Measurements from ENCODE around the gene PRIMA1.

PRIMA1 gene

DNA sequence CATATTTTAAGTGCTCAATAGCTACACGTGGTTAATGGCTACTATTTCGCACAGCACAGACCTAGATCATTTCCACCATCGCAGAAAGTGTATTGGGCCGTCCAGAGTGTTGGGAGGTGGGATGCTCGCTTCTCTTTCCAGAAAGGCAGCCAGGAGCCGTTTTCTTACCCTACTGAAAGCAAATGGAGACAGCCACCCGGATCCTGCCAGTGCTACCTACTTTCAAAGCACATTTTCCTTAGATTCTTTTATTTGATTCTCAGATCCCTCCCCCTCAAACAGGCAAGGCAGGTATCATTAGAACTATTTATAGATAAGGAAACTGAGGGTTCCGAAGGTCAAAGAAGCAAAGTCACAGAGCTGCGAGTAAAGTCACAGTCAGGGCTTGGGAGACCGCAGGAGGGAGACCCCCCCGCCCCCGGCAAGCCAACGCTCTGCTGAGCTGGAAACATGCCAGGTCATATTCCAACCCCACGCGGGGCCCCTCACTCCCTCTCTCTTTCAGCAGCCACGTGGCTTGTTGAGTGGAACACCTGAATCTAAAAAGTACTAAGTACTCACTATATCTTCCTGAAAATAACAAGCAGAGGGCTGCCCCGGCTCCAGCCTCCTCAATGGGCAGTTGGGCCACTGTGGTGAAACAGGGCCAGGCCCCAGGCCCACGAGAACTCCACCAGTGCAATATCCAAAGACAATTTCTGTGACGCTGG lies 36.2 kb downstream of the PRIMA1 start:
- no peak for DNase-seq

DNA sequence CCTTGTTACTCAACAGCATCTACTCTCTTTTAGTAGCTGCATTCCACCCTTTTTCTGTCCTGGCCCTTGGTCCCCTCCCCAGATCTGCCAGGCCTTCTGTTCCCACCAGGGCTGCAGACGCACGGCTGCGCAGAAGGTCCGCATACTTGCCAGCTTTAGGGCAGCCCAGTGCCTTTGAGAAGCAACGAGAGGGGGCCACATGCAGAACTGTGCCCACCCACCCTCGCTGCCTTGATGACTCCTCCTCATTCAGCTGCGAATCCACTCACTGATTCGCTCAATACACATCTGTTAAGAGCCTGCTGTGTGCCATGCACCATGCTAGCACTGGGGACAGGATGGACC lies 39.2 kb downstream of the PRIMA1 start:
- no peak for DNase-seq

DNA sequence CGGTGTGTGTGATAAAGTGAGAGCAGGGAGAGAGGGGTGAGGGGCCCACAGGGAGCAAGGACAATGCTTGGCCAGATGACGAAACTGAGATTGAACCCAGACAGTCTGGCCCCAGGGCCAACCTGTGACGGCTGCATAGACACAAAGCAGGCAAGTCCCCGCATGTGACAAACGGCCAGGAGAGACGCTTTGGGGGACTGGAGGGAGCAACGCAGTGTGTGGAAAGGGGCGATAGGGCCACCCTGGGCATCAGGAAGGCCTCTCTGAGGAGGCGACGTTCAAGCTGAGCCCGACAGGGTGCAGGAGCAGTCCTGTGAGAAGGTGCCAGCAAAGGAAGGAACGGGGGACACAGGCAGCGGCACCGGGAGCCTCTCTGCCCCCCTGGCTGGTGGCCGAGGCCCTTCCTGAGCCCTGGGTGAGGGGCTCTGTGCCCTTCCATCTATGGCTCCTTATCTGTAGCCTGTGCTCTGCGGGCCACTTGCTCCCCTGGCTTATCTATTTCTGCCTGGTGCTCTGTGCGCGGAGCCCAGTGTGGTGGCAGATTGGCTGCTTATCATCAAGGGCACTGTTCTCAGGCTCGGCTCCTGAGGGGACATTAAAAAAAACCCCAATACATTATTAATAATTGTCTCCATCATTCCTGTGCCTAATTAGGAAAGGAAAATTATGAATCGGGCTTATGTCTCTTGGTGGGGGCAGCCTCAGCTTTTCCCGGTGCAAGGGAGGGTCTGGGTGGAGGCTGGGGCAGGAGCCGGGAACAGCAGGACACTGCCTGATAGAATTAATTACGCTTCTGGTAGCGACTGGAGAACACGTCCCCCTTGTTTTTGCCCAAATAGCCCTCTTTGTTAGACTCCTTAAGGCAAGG lies 39.8 kb downstream of the PRIMA1 start:
- DNase-seq: no peak

DNA sequence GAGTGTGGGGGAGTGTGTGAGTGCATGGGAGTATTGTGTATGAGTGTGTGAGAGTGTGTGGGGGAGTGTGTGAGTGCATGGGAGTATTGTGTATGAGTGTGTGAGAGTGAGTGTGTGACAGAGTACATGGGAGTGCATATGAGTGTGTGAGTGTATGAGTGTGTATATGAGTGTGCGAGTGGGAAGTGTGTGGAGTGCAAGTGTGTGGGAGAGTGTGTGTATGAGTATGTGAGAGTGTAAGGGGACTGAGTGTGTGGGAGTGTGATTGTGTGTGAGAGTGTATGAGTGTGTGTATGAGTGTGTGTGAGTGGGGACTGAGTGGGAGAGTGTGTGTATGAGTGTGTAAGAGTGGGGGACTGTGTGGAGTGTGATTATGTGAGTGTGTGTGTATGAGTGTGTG lies 40.7 kb downstream of the PRIMA1 start:
- no peak for DNase-seq

DNA sequence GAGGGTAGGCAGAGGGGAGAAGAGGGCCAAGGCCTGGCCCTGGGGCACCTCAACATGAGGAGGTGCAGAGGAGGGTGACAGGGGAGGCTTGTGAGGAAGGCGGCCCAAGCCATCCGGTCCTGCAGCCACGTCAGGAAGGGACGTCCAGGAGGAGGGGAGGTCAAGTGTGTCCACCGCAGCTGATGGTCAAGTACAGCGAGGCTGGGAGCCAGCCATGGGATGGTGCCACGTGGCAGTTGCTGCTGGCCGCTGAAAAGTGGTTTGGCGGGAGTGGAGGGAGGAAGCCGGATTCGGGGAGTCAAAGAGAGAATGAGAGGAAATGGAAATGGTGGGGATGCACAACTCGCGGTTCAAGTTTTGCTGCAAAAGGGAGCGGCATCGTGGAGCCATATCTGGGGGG lies 41.2 kb downstream of the PRIMA1 start:
- DNase-seq: no peak

DNA sequence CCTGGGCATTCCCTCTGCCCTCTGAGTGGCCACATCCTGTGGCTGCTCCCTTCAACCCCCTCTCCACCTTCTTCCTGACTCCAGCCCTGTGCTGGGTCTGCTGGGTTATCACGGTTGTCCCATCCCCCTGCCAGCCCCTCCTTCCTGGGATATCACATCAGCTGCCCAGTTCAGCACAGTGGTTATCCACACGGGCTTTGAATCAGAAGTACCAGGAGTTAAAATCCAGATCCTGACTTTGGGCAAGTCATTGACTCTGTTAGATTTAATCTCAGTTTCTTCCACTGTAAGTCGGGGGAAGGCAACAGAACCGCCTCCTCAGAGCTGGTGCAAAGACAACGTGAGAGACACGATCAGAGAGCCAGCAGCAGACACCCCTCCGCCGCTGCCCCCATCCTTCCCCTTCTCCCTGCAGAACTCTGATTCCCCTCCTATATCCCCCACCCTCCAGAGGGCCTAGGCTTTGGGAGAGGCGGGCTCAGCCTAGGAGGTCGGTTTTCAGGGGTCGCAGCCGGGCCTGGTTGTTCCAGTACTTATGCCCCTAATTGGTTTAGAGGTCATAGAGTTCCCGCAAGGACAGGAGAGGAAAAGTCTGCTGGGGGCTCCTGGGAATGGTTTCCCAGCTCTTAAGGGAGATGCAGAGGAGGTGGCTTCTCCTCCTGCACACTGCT lies 42.5 kb downstream of the PRIMA1 start:
- DNase-seq: no peak

DNA sequence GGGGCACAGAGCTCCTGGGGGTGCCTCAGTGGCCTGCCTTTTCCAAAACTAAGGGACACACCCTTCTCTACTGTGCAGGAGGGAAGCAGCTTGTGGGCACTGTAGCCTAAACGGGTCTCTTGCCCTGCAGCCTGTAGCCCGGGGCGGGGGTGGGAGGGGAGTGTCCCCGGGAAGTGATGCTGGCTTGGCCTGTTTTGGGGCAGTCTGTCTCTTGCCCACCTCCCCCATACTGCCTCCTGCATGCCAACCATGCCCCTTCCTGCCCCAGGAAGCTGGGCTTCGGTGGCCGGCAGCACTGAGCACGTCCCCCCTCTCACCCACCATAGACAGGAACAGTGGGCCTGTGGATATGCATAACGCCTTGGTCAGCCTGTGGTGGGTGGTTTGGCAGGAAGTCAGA lies 43.4 kb downstream of the PRIMA1 start:
- DNase-seq: no peak

DNA sequence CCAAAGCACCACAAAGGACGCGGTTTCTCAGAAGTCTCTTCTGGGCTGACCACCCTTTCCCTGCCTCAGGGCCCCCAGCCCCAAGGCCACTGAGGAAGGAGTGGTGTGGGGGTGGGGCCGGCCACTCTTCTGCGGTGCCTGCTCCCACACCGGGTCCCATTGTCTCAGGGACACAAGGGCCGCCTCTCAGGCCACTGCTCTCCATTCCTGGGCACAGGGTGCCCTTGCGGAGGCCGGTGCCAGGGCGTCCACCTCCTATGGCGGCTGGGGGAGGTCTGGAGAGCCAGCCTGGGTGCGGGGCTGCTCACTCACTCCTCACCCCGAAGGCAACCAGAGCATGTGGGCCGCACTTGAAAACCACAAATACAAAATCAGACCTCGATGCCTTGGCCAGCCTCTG lies 44.1 kb downstream of the PRIMA1 start:
- DNase-seq: no peak

DNA sequence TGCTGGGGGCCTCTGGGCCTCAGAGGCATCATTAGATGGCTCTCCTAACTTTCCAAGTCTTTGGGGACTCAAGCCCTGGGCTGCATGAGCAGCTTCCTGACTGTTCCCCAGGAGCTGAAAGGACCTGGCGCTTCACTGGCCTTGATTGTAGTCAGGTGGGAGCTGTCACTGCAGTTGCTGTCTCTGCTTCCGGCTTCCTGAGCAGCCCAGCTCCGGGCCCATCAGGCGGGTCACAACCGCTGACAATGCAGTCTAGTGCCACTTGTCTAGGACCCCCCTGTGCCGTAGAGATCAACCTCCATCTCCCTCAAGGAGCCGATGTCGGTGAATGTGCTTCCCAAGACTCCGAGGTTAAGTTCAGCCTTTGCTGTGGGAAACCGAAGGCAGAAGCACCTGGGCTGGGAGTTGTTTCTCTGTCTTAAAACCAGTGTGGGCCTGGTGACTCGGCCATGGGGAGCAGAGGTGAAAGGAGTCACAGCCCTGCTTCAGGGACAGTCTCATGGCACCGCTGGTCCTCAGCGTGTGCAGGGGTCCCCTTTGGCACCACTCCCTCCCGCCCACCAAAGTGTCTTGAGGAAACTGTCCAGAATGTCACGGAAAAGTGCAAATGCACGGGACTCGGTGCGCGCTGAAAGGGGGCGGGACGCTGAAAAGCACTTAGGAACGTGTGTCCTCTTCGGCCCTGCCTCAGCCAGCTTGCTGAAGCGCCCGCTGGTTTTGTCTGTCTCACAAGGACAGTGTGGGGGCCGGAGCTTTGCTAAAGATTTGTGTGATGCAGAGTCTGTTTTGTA lies 44.8 kb downstream of the PRIMA1 start:
- DNase-seq: no peak

DNA sequence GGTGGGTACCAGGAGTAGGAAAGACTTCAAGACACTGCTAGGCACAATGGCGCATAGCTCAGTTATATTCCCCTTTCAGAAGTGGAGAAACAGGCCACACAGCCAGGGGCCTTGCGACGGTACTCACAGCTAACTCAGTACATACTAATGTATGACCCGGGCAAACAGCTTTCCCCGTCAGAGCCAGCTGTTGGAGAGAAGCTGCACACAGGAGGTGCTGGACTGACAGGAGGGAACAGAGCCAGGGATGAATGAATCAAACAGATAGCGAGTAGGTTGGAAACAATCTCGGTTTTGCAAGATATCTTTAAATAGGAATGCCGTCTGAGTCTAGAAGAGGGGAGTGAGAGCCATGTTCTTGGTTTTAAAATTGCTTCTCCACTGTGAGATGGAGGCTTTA lies 45.5 kb downstream of the PRIMA1 start:
- DNase-seq: no peak

DNA sequence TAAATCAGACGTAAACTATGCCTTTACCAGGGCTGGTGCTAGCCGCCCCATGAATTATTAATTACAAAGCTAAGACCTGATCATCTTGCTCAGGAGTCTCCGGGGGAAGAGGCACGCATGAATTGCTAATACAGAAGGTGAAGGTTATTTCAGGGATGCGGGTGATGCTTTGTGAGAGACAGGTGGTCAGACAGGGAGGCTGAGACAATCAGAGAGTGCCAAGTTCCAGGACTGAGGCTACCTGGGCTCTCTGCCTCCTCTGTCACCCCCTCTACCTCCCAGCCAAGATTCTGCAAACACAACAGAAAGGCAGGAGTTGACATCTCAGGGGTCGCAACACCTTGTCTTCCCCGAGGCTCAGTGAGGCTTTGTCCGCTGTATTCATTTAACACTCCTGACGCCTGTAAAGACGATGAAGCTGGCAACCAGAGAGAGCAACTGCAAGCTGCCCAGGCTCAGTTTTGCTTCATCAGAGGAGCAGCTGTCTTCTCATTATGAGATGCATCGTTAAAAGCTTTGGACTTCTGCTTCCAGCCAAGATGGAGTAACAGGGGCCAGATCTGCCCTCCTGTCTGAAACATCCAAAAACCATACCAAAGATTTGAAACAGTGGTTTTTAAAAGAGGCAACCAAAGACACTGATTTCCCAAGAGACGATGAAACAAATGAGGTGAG lies 46.6 kb downstream of the PRIMA1 start:
- no peak for DNase-seq

DNA sequence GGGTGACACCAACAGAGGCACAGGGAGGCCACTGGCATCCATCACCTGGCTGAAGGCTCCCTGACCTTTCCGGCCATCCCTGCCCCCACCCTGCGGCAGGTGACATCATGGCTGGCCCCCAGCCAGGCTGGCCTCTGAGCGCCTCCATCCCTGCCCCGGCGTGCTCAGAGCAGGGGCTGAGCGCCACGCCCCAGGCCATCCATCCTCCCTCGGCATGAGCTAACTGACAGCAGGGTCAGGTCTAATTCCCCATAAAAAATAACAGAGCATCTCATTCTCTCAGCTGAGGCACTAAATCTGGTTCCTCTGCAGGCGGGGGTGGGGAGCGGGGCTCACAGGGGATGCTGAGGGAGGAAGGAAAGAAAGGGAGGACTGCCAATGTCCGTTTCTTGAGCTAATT lies 50.7 kb downstream of the PRIMA1 start:
- no peak for DNase-seq

DNA sequence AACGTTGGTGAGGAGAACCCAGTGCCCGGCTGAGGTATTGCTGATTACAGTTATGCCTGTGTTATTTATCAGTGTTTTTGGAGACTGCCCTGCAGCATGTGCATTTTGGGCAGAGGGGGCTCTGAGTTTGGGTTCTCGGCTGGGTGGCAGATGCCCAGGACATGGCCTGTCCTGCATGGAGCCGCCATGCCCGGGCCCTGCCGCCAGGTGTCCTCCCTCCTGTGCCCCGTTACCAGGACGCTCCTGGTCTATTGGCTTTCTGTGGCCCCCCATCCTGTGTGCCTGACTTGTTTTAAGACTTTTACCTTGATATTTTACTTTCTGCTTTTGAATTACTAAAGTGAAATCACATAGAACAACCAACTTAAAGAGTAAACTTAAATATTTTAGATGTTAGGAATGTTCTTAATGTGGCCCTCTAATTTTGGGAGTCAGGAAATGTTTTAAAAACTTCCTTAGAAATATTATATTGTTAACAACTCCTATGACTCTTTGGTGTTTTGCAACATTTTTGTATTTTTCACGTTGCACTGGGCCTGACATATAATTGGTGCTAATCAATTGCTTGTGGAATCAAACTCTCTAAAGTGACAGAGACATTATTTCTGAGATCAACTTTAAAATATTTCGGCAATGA lies 51.8 kb downstream of the PRIMA1 start:
- DNase-seq: peak; percentile 16

DNA sequence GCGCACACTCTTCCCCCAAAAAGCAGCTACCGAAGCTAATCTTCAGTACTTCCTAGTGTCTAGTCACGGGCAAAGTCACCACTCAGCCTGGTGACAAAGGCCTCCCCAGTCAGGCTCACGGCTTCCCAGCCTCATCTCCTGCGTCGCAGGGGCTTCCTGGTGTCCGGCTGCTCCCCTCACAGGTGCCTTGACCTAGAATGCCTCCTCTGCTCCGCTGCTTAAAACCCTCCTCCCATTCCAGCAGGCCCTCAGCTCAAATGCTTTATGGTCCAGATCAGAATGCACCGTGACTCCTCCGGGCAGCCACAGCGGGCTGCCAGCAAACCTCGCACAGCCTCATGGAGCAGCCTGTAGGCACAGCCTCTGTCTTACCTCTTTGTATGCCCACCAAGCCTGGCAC lies 53.1 kb downstream of the PRIMA1 start:
- DNase-seq: no peak

DNA sequence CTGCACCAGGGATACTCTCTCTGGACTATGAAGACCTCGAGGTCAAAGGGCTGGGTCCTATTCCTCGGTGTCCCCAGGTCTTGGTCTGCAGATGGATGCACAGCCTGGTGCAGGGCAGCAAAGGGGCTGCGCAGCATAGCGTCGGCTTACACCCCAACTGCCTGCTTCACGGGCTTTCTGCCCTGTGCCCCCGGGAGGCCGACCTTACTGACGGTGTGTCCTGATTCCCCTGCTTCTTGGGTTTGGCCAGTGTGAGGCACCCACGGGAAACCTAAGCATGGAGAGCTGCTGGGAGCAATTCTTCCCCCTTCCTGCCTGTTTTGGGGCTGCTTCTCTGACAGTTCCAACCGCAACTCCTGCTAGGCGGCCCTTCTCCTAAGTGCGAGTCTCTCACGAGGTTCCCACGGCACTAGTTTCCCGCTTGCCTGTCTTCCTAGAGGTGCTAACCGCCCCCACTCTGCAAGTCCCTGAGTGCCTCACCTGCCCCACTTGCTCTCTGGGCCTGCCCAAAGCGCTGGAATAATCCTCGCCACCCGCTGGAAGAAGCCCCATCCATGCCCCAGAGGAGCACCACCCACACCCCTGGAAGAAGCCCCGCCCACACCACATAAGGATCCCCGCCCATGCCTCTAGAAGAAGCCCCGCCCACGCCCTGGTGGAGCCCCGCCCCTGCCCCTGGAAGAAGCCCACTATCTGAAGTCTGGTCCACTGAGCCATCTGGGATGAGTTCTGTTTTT lies 54.0 kb downstream of the PRIMA1 start:
- DNase-seq: peak; percentile 27

DNA sequence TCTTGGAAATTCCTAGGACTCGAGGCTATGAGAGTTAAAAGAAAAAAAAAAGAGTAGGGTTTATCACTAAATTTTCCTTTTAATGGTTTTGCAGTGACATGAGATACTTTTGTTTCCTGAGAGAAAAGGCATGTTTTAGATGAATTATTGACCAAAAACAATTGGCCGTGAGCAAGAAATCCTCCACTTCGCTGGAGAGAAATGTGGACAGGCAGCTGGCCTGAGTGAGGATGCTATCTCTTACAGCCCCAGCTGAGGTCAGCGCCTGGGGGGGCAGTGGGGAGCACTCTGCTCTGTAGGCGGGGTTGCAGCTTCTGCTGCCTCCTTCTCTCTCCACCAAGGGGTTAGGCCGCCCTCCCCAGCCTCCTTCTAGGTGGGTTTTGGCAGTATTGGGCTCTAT lies 54.7 kb downstream of the PRIMA1 start:
- no peak for DNase-seq

DNA sequence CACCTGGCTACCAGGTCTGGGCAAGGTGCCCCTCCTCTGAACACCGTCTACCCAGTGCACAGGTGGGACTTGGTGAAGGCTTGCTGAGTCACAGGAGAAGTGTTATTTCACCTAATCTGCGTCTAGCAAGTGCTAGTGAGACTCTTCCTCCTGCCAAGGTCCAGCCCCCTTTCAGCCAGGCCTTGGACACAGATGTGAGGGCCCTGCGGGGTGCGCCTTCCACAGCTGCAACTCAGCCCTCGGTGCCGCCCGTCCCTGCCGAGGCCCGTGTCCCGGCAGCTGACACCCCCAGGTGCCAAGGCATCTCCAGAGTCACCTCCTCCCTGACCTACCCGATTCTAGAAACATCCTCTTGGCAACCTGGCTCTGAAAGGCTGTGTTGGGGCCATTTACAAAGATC lies 55.1 kb downstream of the PRIMA1 start:
- DNase-seq: no peak

DNA sequence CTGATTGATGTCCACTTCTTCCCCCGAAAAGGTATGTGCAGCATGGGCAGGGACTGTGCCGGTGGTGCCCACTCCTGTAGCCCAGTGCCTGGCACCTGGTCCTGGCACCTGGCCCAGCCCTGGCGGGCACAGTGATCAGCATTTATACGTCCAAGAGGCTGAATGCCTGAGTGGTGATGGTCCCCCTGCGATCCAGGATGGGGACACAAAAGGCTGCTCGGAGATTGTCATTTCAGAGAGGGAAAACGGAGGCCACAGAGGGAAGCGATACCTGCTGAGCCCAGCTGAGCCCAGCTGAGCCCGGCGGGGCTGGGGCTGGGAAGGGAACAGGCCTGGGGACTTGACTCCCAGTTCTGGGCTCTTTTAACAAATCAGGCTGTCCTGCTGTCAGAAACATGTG lies 55.8 kb downstream of the PRIMA1 start:
- DNase-seq: no peak

DNA sequence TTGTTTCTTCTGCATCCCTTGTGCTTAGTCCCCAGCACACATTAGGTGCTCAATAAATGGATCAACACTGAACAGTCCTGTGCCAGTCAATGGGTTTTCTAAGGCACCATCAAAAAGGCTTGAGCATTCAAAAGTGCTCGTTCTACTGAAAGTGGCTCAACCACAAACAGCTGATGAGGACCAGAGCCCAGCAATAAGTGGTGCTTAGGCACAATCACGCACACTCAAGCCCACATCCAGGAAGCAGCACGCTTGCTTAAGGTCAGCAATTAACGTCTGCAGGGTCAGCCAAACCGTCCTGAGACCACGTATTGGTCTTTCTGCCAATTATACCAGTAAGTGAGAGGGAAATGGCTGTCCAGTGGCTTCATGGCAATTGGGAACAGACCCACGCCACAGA lies 56.5 kb downstream of the PRIMA1 start:
- no peak for DNase-seq

DNA sequence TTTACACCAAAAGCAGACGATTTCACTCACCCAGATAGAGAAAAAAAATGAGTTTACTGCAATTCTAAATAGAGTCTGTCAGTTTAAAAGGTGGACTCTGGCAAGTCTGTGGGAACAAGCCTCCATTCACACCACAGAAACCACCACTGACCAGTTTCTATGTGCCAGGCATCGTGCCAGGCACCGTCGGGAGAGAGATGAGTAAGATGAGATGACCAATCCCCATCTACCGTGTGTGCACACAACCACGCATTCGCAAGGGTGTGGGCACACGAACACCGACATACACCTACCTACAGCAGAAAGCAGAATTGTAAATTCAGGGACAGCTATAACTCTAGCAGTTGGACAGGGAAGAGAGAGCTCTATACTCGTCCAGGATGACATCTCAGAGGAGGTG lies 58.3 kb downstream of the PRIMA1 start:
- DNase-seq: no peak

DNA sequence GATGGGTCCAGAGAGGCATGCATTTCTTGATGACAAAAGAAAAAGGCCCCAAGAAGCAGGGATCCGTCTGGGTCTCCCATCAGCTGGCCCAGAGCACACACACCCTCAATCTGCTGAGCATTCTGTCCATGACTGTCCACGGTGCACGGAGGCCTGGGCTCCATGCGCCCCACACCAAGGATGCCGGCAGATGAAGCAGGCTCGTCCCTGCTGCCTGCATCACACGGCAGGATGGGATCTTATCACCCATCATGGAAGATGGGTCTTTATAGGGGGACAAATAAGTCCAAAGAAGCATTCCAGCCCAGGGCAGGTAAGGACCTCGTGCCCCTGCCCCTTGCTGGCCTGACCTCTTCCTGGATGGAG lies 59.7 kb downstream of the PRIMA1 start:
- DNase-seq: no peak

All from stimulated activated CD4-positive, alpha-beta T cell treated with anti-CD3 and anti-CD28 coated beads, Interleukin-15, amount 100 ng/mL, for 24 hours (primary cell).